Activated CD4-positive, alpha-beta T cell treated with anti-CD3 and anti-CD28 coated beads, Interleukin-2, amount 50 U/mL, for 48 hours (primary cell): Measurements from ENCODE around the gene RDH13.
"Not testable (repeated sequence)": the region's sequence is repeated elsewhere in the genome, so short reads cannot be mapped to it uniquely, and the experiment has no call there.

ENCODE experiments used
- DNase-seq, 2 experiments: peaks; one replicate each; pipeline ENCODE4 v3.0.0-alpha.2; 2020

Gene RDH13

DNA sequence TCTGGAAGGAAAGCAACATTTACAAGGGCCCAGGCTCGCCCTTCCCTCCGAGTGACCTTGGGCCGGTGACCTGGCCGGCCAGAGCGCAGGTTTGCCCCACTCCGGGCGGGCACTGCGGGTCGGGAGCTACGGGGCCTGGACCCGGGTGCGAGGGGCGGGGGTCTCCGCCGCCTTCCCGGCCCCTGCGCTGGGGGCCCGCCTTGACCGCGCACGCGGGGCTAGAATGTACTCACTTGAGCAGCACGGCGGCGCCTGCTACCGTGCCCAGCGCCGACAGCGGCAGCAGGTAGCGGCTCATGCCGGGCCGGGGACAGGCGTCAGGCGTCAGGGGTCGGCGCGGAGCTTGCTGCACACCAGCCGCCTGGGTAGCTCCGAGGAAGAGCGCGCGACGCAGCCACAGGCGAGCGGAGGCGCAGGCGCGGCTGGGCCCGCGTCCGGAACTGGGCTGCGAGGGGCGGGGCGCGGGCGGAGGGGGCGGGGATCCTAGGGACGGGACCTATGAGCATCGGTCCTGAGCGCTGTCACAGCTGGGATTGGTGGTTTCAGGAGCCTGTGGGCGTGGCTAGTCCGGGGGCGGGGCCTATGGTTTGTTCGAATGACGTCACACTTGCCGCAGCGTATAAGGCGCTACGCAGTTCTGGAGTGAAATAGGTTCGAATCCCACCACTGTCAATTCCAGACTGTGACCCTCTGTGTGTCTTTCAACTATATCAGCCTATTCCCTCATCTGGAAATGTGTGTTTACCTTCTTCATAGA lies at the start of gene RDH13:
Gene RDH13, minus strand, starts transcription at position 414 of the 757 bp plus-strand sequence. Its CDS starts 116 bp downstream, at position 298.
- peak; percentile 99 to 100 for DNase-seq

- no peak for DNase-seq
Measured at GRCh38 chr19:55112246-55112776, 49.4 kb upstream of the RDH13 start.

GRCh38 chr19:55111238-55111831 lies 48.4 kb upstream of the RDH13 start:
- DNase-seq, result no peak

DNA sequence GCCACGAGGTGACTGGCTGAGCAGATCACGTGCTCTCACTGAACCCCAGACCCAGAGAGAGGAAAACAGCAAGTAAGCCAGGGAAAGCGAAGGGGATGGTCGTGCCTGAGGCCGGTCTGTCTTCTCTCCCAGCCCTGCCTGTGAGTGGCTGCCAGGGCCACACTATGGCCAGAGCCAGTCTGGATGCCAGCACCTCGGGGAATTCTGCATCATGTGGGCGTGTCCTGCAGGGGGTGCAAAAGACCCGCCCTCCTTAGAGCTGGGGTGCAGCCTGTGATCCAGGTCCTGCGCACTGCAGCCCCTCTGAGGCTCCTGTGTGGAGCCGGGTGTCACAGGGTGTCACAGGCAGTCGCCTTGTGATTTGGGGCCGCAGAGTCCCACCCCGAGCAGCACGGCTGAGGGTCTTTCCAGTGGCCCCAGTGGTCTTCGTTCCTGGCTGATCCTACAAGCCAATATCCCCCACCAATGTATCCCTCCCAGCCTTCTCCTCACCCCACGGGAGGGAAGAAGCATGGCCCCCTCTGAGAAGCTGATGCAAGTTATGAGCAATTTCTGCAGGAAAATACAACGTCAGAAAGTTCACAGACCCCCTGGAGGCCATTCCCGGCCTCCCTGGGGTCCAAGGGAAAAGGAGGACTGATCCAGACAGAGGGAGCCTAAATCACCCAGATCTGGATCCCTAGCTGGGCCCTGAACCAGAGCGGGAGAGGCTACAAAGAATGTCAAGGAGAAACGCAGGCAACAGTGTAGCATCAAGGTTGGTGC lies 46.8 kb upstream of the RDH13 start:
- DNase-seq, result no peak

DNA sequence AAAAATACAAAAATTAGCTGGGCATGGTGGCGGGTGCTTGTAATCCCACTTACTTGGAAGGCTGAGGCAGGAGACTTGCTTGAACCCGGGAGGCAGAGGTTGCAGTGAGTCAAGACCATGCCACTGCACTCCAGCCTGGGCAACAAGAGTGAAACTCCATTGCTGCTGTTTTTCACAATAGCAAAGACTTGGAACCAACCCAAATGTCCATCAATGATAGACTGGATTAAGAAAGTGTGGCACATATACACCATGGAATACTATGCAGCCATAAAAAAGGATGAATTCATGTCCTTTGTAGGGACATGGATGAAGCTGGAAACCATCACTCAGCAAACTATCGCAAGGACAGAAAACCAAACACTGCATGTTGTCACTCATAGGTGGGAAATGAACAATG lies 44.3 kb upstream of the RDH13 start:
- DNase-seq, result not testable (repeated sequence)

DNA sequence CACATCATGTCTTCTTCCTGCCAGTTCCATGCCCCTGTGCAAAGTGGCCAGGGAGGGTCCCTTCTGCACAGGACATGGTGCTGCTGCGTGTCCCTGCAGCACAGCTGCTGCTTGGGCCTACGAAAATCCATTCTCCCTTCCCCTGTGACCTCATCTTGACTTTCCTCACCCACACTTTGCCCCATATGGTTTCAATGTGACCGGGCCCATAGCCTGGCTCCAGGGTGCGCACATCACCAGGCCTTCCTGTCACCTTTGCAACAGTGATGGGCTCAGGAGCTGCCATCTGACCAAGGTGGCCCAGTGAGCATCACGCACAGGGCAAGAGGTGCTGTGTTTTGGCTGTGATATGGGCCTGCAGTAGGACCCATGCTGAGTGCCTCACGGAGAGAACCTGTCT lies 43.6 kb upstream of the RDH13 start:
- DNase-seq, result no peak

DNA sequence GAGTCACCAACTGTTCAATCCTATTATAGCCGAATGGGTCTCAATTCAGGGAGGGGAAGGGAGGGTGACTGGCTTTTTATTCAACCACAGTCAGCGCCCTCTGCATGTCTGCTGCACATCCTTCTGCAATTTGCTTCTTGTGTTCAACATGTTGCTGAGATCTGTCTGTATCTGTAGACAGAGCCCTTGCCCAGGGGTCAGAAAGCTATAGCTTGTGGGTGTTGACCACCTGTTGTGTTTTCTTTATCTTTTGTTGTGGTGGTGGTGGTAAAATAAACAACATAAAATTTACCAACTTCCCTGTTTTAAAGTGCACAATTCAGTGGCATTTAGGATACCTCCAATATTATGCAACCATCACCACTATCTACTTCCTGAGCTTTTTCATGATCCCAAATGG lies 42.3 kb upstream of the RDH13 start:
- DNase-seq, result no peak

- DNase-seq, result no peak
Measured at GRCh38 chr19:55103190-55103589, 40.2 kb upstream of the RDH13 start.

GRCh38 chr19:55101261-55101660 lies 38.3 kb upstream of the RDH13 start:
- no peak for DNase-seq

- no peak for DNase-seq
Measured at GRCh38 chr19:55099557-55100506, 36.9 kb upstream of the RDH13 start.

DNA sequence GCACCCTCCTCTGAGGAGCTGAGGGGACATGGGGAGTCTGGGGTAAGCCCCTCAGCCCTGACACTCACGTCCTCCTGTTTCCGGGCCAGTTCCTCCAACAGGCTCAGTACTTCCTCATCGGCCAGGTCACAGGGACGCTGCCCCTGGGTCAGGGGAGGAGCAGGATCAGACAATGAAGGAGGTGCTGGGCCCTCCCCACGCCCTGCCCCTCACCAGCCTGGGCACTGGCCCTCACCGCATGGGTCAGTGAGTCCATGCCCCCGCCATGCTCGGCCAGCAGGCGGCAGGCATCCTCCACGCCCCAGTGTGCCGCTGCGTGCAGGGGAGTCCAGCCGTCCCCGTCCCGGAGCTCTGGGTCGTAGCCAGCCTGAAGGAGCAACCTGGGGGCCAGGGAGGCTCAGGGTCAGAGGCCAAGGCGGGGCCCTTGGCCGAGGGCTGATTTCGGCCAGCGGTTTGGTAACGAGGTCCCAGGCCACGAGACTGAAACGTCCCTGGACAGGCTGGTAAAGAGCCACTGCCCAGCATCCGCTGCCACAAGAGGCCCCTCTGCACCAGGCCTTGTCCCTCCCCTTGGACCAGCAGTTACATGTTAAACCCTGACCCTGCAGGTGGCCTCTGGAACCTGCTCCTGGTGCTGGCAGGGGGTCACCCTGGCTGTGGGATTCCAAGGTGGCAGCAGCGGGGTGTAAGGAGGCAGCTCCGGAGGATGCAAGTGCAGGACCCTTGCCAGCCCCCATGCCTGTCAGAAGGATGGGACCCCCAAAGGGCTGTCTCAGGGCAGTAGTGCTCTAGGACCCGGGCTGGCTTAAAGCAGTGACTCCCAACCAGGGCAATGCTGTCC lies 36.0 kb upstream of the RDH13 start:
- DNase-seq, result no peak

DNA sequence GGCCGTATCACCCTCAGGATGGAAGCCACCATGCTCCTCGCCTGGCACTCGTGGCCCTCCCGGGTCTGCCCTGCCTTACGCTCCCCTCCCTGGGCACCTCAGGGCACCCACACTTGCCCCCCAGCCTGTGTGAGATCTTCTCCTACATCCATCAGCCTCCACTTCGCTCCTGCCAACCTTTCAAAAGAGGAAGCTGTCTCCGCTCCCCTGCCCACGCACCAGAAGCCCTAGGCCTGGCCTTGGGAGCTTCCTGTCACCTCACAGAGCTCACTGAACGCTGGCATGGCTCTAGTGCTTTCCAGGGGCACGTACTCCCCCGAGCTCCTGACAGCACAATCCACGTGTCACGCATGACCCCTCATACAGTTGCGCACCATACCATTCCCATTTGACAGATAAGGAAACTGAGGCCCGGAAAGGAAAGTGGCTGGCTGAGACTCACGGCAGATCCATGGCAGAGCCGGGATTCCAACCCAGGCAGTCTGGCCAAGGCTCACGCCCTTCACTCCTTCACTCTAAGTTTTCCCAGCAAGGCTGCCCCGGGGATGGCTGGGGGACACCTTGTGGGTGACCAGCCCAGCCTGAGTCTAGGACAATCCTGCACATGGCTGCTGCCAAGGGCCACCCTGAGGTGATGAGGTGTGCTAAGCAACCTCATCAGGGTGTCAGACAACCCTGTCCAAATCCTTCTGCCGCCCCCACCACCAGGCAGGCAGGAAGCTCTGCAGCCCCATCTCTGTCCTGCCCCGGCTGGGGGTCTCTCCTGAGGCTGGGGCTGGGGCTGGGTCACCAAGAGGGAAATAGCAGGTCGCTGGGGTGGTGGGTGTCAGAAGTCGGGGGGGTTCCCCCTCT lies 35.1 kb upstream of the RDH13 start:
- no peak for DNase-seq

DNA sequence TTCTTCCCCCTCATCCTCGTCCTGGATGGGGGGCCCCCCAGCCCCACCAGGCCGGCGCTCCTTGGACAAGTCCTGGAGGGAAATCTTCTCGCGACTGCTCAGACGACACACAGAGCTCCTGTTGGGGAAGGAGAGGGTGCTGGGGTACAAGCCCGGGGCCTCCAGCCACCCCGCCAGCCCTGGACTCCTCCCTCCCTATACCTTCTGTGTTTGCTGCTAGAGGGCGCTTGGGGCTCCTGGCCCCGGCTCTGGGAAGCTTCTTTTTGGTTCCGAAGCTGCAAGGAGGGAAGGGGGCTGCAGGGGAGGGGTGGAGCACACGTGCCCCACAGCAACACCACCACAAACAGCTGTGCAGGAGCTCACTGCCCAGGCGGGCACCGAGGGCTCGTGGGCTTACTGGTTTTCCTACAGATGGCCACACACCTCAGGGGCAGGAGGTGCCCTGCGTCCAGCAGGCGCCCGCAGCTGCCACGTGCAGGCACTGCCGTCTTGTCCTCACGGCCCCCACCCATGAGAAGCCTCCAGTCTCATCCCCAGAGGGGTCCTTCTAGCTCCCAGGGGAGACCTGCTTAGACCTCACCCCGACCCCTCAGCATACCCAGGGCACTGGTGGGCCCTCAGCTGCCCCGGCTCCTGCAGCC lies 33.2 kb upstream of the RDH13 start:
- no peak for DNase-seq

DNA sequence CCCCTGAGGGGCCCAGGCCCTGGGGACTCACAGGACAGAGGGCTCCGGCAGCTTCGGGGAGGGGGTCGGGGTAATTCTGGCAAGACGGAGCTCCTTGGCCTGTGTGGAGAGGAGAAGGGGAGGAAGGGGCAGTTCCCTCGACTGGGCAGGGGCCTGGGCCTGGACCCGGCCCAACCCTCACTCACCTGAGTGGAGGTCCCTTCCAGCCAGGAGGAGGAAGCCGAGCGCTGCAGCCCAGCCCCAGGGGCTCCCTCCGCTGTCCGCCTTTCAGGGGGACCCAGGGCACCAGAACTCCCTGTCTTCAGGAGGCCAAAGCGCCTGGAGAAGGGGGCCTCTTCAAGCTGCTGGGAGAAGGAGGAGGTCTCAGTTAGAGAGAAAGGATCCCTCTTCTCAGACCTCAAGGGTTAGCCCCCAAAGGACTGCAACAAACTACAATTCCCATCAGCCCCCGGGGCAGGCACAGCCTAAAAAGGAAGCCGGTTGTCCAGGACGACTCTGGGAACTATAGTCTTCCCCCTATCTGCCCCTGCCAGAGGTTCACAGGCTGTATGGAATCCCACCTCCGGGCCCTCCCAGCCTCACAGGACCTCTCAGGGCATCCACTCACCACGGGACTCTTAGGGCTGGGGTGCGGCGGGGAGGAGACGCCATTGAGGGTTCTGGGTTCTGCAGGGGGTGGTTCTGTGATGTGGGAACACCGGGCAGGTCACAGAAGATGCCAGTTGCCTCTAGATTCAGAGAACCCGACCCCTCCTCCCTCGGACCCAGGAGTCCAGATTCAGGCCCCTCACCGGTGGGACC lies 32.5 kb upstream of the RDH13 start:
- DNase-seq, result no peak

- DNase-seq, result no peak
Measured at GRCh38 chr19:55094456-55095259, 31.7 kb upstream of the RDH13 start.

DNA sequence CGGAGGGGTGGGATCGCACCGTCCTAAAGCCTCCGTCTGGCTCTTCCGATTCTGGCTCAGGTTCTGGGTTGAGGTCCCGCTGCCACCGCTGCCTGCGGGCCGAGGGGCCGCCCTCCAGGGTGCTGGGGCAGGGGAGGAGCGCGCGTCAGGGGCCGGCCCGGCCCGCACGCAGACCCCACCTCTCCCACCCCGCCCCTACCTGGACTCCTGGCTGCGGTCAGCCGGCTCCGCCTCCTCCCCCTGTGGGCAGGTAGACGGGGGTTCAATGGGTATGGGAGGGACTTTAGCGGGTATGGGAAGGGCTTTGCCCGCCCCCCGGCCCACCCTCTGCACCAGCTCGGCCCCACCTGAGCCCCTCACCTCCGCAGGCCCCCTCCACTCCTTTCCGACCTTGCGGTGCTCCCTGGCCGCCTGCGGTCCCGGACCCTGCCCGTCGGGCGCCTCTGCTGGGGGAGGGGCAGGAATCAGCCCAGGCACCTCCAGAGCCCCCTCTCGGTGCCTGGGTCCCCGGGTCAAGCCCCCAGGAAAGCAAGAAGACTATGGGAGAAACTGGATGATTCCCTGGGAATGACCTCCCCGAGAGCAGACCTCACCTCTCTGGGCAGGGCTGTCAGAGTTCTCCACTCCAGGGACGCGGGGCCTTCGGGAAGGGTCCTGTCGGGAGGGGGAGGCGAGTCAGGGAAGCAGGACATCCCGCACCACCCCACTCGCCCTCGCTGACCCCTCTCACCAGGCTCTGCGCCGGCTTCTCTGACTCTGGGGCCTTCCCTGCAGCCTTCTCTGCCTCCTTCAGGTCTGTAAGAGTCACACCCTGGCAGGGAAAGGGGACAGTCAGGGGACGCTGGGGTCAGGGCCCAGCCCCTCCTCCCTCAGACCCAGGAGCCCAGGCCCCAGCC lies 29.7 kb upstream of the RDH13 start:
- DNase-seq, result no peak

DNA sequence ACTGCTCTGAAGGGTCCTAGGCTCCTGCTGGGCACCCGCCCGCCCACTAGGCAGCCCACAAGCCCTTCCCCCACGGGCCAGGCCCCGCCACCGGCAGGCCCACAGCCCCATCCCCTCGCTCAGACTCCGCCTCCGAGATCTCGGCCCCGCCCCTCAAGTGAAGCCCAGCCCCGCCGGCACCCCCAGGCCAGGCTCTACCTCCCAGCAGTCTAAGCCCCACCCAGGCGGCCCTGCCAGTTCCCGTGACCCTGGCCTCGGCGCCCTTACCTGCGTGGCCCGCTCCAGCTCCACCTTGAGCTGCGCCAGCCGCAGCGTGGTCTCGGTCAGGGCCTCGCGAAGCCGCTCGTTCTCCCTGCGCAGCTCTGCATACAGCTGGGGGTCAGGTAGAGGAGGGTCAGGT lies 29.0 kb upstream of the RDH13 start:
- no peak for DNase-seq
